ENCODE measurements around the gene GLT1D1. TPM values are rescaled to one million over a fixed set of nuclear protein-coding genes. Genes with fewer than 3 reads are reported as not detected.

GLT1D1 gene
- polyA plus RNA-seq, 3 donors, result 40.6 to 55.6 (median 53.3) TPM

- H3K4me3 ChIP-seq (replicated peaks in 1 of 3; ENCODE audit: low read depth in 2 of 3, low read length in 3 of 3), result no peak overlapping the region
- H3K4me3 Mint-ChIP-seq, result no peak overlapping the region
These were observed 44.6 kb upstream of the GLT1D1 start for GRCh38 chr12:128808651-128809050.

More at GRCh38 chr12:128808651-128809050, 44.6 kb upstream of the GLT1D1 start:
- Histone ChIP-seq H3K79me2 (ENCODE audit: insufficient read depth, low read length) (peaks cover 84% of the 10 kb centered on the region), H4K20me1 (ENCODE audit: insufficient read depth, low read length) (peaks cover 65% of the 10 kb centered on the region), H3K27ac (ENCODE audit: low read depth in 1 of 2, low read length in 2 of 2) (peak overlapping the region in 1 of 2 donors; percentile 93), H2AFZ (ENCODE audit: insufficient read depth, low read depth, low read length, poor library complexity, severe bottlenecking) (no peak overlapping the region), H3K27me3 (ENCODE audit: control insufficient read depth in 2 of 2, insufficient read depth in 2 of 2, low read length in 2 of 2) (no peaks in the 10 kb centered on the region), H3K36me3 (replicated peaks in 1 of 2; ENCODE audit: control insufficient read depth in 1 of 2, insufficient read depth in 2 of 2, low read length in 2 of 2) (peaks cover 36 to 57% of the 10 kb centered on the region in 2 donors), H3K4me2 (replicated peaks; ENCODE audit: extremely low read depth, low read length, poor library complexity, severe bottlenecking) (no peak overlapping the region), H3K9me3 (replicated peaks in 1 of 2; ENCODE audit: control insufficient read depth in 1 of 2, insufficient read depth in 1 of 2, low read length in 2 of 2) (no peaks in the 10 kb centered on the region), H3K9ac (ENCODE audit: insufficient read depth, low read length, poor library complexity, severe bottlenecking) (no peak overlapping the region), H3K4me1 (ENCODE audit: control insufficient read depth in 1 of 2, insufficient read depth in 2 of 2, low read length in 2 of 2) (peaks cover 48 to 57% of the 10 kb centered on the region in 2 donors)
- Mint-ChIP-seq H3K9me3 (peaks cover 0 to 2% (median 0%) of the 10 kb centered on the region in 7 donors), H3K4me1 (peaks cover 43% of the 10 kb centered on the region), H3K27me3 (ENCODE audit: low read depth in 3 of 3) (peaks cover 0 to 2% (median 0%) of the 10 kb centered on the region in 3 donors), H3K27ac (peak overlapping the region in 6 of 7 donors; percentile 43 to 82 (median 74)), H3K36me3 (peaks cover 58 to 72% of the 10 kb centered on the region in 2 donors)
- TF ChIP-seq CTCF (IDR thresholded peaks at IDR 0.05), result no peak
- no peak for DNase-seq
- intact Hi-C loops (cut with micrococcal nuclease), result no loop called here
- 85% methylated on average over 8 of the region's 12 CpGs for WGBS (ENCODE audit: insufficient coverage)

Data from CD14-positive monocyte (primary cell).